Neural progenitor cell (in vitro differentiated cells): ENCODE data around the gene ELANE. TPM values are rescaled to one million over a fixed set of nuclear protein-coding genes. Genes with fewer than 3 reads are reported as not detected.

Experiments used
- DNase-seq: peaks from one replicate; pipeline ENCODE4 v3.0.0-alpha.2; 2016; ENCODE audit warnings: low spot score
- H2AFZ ChIP-seq: fragments of 200-600 bp; sonication (generic); replicated peaks from 2 replicates; pipeline ENCODE4 v1.6.1; 2016; ENCODE audit warnings: antibody characterized with exemption
- H3F3A ChIP-seq: fragments of 200-600 bp; sonication (generic); 2 replicates; pipeline ENCODE4 v1.6.1; 2016; ENCODE audit warnings: antibody characterized with exemption, low read depth
- H3K27ac ChIP-seq: fragments of 200-600 bp; sonication (generic); 2 replicates; pipeline ENCODE4 v1.5.1; 2016; ENCODE audit warnings: mild to moderate bottlenecking
- H3K27me3 ChIP-seq: fragments of 200-600 bp; sonication (generic); 2 replicates; pipeline ENCODE4 v1.6.1; 2016; ENCODE audit warnings: mild to moderate bottlenecking, moderate library complexity
- H3K36me3 ChIP-seq: fragments of 200-600 bp; sonication (generic); 2 replicates; pipeline ENCODE4 v1.5.1; 2016
- H3K4me1 ChIP-seq: fragments of 200-600 bp; sonication (generic); 2 replicates; pipeline ENCODE4 v1.6.1; 2016; ENCODE audit warnings: mixed run types
- H3K4me2 ChIP-seq: fragments of 200-600 bp; sonication (generic); 2 replicates; pipeline ENCODE4 v1.6.1; 2016
- H3K4me3 ChIP-seq: fragments of 200-600 bp; sonication (generic); 2 replicates; pipeline ENCODE4 v1.5.1; 2016
- H3K79me2 ChIP-seq: fragments of 200-600 bp; sonication (generic); 2 replicates; pipeline ENCODE4 v1.6.1; 2016; ENCODE audit warnings: low read depth
- H3K9ac ChIP-seq: fragments of 200-600 bp; sonication (generic); 2 replicates; pipeline ENCODE4 v1.6.1; 2016
- H3K9me3 ChIP-seq: fragments of 200-600 bp; sonication (generic); 2 replicates; pipeline ENCODE4 v1.5.1; 2016; ENCODE audit warnings: low read depth
- H4K20me1 ChIP-seq: fragments of 200-600 bp; sonication (generic); 2 replicates; pipeline ENCODE4 v1.6.1; 2016; ENCODE audit warnings: low read depth
- H3K27ac Mint-ChIP-seq: 3 replicates; pipeline ENCODE4 v1.8.0; 2021; ENCODE audit warnings: mixed read lengths
- H3K27me3 Mint-ChIP-seq: 2 replicates; pipeline ENCODE4 v1.8.0; 2022; ENCODE audit warnings: low read depth, mild to moderate bottlenecking, inconsistent platforms, moderate library complexity, mixed read lengths; ENCODE audit not compliant: insufficient read depth
- H3K36me3 Mint-ChIP-seq: 3 replicates; pipeline ENCODE4 v1.8.0; 2021; ENCODE audit warnings: mixed read lengths
- H3K4me1 Mint-ChIP-seq: 3 replicates; pipeline ENCODE4 v1.8.0; 2021; ENCODE audit warnings: mixed read lengths
- H3K4me3 Mint-ChIP-seq: 3 replicates; pipeline ENCODE4 v1.8.0; 2021; ENCODE audit warnings: mild to moderate bottlenecking, moderate library complexity, mixed read lengths
- H3K9me3 Mint-ChIP-seq: 3 replicates; pipeline ENCODE4 v1.8.0; 2020; ENCODE audit warnings: mixed read lengths
- CTCF ChIP-seq: fragments of 200-600 bp; sonication (generic); IDR thresholded peaks from 2 replicates; pipeline ENCODE4 v1.5.1; 2017; ENCODE audit warnings: antibody characterized with exemption, mild to moderate bottlenecking
- EZH2 ChIP-seq: fragments of 200-600 bp; sonication (generic); IDR thresholded peaks from 2 replicates; pipeline ENCODE4 v1.6.1; 2017; ENCODE audit warnings: antibody characterized with exemption, mild to moderate bottlenecking, moderate library complexity
- EZH2phosphoT487 ChIP-seq: fragments of 200-600 bp; sonication (generic); IDR thresholded peaks from 2 replicates; pipeline ENCODE4 v1.6.1; 2017; ENCODE audit warnings: antibody characterized with exemption
- total RNA-seq: library from RNA; depleted of rRNA; stranded (reverse); fragments of >200 nt; gene quantifications from 2 replicates; pipeline ENCODE4 v1.2.3, GENCODE V29; 2015; ENCODE audit warnings: low replicate concordance

Gene ELANE
- total RNA-seq, 1 donor from 2014 or later: not detected

- peaks cover 3% of the 10 kb centered on the region for H3K36me3 ChIP-seq
- Mint-ChIP-seq H3K36me3 (peaks cover 30% of the 10 kb centered on the region), H3K9me3 (peaks cover 2% of the 10 kb centered on the region), H3K27me3 (peaks cover 18% of the 10 kb centered on the region), H3K27ac (no peak overlapping the region), H3K4me1 (peaks cover 4% of the 10 kb centered on the region), H3K4me3 (no peak overlapping the region)
- no peak overlapping the region for H3K4me2 ChIP-seq
- peaks cover 40% of the 10 kb centered on the region for H3F3A ChIP-seq
- no peaks in the 10 kb centered on the region for H3K4me1 ChIP-seq
- DNase-seq: no peak
- H3K9ac ChIP-seq: no peak overlapping the region
- peaks cover 33% of the 10 kb centered on the region for H3K79me2 ChIP-seq
- TF ChIP-seq EZH2phosphoT487: no peak
- no peak for TF ChIP-seq EZH2
- TF ChIP-seq CTCF: no peak
- no peaks in the 10 kb centered on the region for H3K9me3 ChIP-seq
- H4K20me1 ChIP-seq: peaks cover 57% of the 10 kb centered on the region
- no peaks in the 10 kb centered on the region for H3K27me3 ChIP-seq
- H3K27ac ChIP-seq: no peak overlapping the region
- H3K4me3 ChIP-seq: no peak overlapping the region
- H2AFZ ChIP-seq: no peak overlapping the region
Measured at GRCh38 chr19:813219-814151, 38.6 kb upstream of the ELANE start.

- peaks cover 2% of the 10 kb centered on the region for H3K9me3 Mint-ChIP-seq
- Histone ChIP-seq H3F3A (peaks cover 32% of the 10 kb centered on the region), H3K27me3 (no peaks in the 10 kb centered on the region), H3K4me1 (no peaks in the 10 kb centered on the region), H3K9me3 (no peaks in the 10 kb centered on the region), H3K9ac (no peak overlapping the region), H3K4me3 (no peak overlapping the region), H4K20me1 (peaks cover 50% of the 10 kb centered on the region), H3K36me3 (peaks cover 3% of the 10 kb centered on the region), H2AFZ (no peak overlapping the region), H3K4me2 (no peak overlapping the region), H3K27ac (no peak overlapping the region), H3K79me2 (peaks cover 33% of the 10 kb centered on the region)
- peak overlapping the region; percentile 63 for H3K27ac Mint-ChIP-seq
- peaks cover 17% of the 10 kb centered on the region for H3K27me3 Mint-ChIP-seq
- TF ChIP-seq EZH2 (no peak), EZH2phosphoT487 (no peak), CTCF (no peak)
- peaks cover 4% of the 10 kb centered on the region for H3K4me1 Mint-ChIP-seq
- peaks cover 30% of the 10 kb centered on the region for H3K36me3 Mint-ChIP-seq
- H3K4me3 Mint-ChIP-seq: no peak overlapping the region
- DNase-seq: no peak
Measured at GRCh38 chr19:814152-815078, 37.7 kb upstream of the ELANE start.

GRCh38 chr19:815079-815774 is 36.9 kb upstream of the ELANE start:
- TF ChIP-seq EZH2phosphoT487 (no peak), EZH2 (no peak), CTCF (no peak)
- Histone ChIP-seq H3K27me3 (no peaks in the 10 kb centered on the region), H3K4me2 (no peak overlapping the region), H3K4me3 (no peak overlapping the region), H3K9me3 (no peaks in the 10 kb centered on the region), H3F3A (peaks cover 29% of the 10 kb centered on the region), H3K9ac (no peak overlapping the region), H3K27ac (no peak overlapping the region), H3K4me1 (no peaks in the 10 kb centered on the region), H4K20me1 (peaks cover 50% of the 10 kb centered on the region), H3K36me3 (no peaks in the 10 kb centered on the region), H3K79me2 (peaks cover 35% of the 10 kb centered on the region), H2AFZ (no peak overlapping the region)
- no peak for DNase-seq
- no peak overlapping the region for H3K4me3 Mint-ChIP-seq
- no peak overlapping the region for H3K27ac Mint-ChIP-seq
- H3K27me3 Mint-ChIP-seq: peaks cover 17% of the 10 kb centered on the region
- peaks cover 2% of the 10 kb centered on the region for H3K9me3 Mint-ChIP-seq
- peaks cover 10% of the 10 kb centered on the region for H3K4me1 Mint-ChIP-seq
- peaks cover 28% of the 10 kb centered on the region for H3K36me3 Mint-ChIP-seq
